ENCODE data around the gene CCDC38.

Gene CCDC38

GRCh38 chr12:95887311-95887710, 55.1 kb downstream of the CCDC38 start:
- DNase-seq (ENCODE audit: low read depth): no peak
- no peak overlapping the region for H3K4me3 ChIP-seq (ENCODE audit: low read depth, low read length)
- no peak for TF ChIP-seq CTCF (IDR thresholded peaks at IDR 0.05; ENCODE audit: control insufficient read depth, extremely low read depth, insufficient read depth)

- no peak for DNase-seq (ENCODE audit: low read depth)
- H3K4me3 ChIP-seq (ENCODE audit: low read depth, low read length): no peak overlapping the region
- no peak for TF ChIP-seq CTCF (IDR thresholded peaks at IDR 0.05; ENCODE audit: control insufficient read depth, extremely low read depth, insufficient read depth)
Measured at GRCh38 chr12:95884998-95885397, 57.4 kb downstream of the CCDC38 start.

GRCh38 chr12:95882873-95883272, 59.5 kb downstream of the CCDC38 start:
- no peak overlapping the region for H3K4me3 ChIP-seq (ENCODE audit: low read depth, low read length)
- no peak for TF ChIP-seq CTCF (IDR thresholded peaks at IDR 0.05; ENCODE audit: control insufficient read depth, extremely low read depth, insufficient read depth)
- DNase-seq (ENCODE audit: low read depth): no peak

- no peak for TF ChIP-seq CTCF (IDR thresholded peaks at IDR 0.05; ENCODE audit: control insufficient read depth, extremely low read depth, insufficient read depth)
- no peak for DNase-seq (ENCODE audit: low read depth)
- H3K4me3 ChIP-seq (ENCODE audit: low read depth, low read length): no peak overlapping the region
Measured at GRCh38 chr12:95882080-95882479, 60.3 kb downstream of the CCDC38 start.

DNA sequence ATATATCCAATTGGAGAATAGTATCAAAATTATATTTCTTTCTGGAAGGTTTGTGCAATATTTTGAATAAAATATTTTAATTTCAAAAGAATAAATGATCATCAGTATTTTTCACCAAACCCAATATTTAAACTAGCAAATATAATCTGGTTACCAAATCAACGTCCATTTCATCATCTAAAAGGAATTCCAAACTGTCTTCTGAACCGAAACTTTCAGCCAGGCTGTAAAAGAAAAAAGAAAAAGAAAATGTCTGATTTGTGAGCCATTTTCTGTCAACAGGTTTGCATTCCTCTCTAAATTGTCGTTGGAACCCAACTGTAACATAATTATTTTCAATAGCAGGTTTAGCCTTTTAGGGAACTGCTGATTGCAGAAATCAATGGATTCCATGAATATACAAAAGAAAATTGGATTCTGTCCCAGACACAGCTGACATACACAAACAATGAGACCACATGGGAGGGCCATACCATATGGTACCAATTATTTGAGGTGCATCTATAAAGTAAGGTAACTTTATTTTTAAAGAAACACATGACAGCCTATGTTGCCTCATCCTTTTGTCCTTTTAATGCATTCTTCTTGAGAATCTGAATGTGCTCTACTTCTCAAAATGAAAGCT, 61.0 kb downstream of the CCDC38 start:
- no peak for TF ChIP-seq CTCF (IDR thresholded peaks at IDR 0.05; ENCODE audit: control insufficient read depth, extremely low read depth, insufficient read depth)
- no peak overlapping the region for H3K4me3 ChIP-seq (ENCODE audit: low read depth, low read length)
- no peak for DNase-seq (ENCODE audit: low read depth)

DNA sequence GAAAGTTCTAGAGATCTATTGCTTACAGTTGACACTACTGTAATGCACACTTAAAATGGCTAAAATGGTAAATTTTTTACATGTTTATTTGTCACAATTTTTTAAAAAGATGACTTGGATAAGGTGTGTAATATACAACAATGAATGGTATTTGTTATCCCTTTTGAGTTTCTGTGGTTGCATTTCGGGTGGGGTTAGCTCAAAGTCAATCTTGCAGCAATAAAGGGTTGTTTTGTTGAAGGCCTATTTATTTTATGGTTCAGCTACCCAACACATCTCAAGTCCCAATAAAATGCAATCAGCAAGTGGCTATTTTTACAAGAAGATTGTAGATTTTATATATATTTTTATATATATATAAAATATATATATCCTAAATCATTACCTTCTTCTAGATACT, 61.5 kb downstream of the CCDC38 start:
- no peak overlapping the region for H3K4me3 ChIP-seq (ENCODE audit: low read depth, low read length)
- TF ChIP-seq CTCF (IDR thresholded peaks at IDR 0.05; ENCODE audit: control insufficient read depth, extremely low read depth, insufficient read depth): no peak
- DNase-seq (ENCODE audit: low read depth): no peak

DNA sequence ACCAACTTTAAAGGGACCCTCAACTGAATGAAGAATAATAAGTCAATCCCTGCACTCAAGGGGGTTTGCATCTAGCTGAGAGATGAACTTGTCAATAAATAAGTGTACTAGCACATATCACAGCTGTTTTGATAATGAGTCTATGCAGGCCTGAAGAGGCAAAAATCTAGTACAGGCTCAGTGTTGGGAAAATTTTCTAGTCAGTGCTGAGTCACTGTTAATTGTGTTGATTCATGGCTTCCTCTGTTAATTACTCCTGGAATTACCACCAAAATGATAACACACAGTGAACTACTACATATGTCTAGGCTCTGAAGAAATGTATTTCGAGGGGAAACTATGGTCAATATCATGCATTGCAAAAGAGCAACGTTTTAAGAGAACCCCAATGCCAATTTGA, 64.8 kb downstream of the CCDC38 start:
- H3K4me3 ChIP-seq (ENCODE audit: low read depth, low read length): no peak overlapping the region
- DNase-seq (ENCODE audit: low read depth): no peak
- no peak for TF ChIP-seq CTCF (IDR thresholded peaks at IDR 0.05; ENCODE audit: control insufficient read depth, extremely low read depth, insufficient read depth)
